GM12878 (cell line): Measurements from ENCODE around the gene SEMA3A. TPM values are rescaled to one million over a fixed set of nuclear protein-coding genes. Genes with fewer than 3 reads are reported as not detected.

Experiments
- ATAC-seq: fragments of 200-7000 bp; cut with Tn5 transposase; 3 replicates; pipeline ENCODE4 v1.9.1; 2020; ENCODE audit warnings: mild to moderate bottlenecking, moderate library complexity
- BruUV-seq: library from RNA; stranded (reverse); fragments of 400-500 nt; replicated peaks from 2 replicates; lab custom pipeline; 2021; lab: Mats Ljungman, UMichigan
- CTCF ChIA-PET: fragments of 300-600 bp; sonication (Branson Sonifier 250); formaldehyde crosslinking; extraction: SDS; loops from one replicate; lab custom pipeline; 2021; ENCODE audit warnings: inconsistent platforms; lab: Yijun Ruan, JAX
- POLR2A ChIA-PET: fragments of 350-600 bp; formaldehyde crosslinking; extraction: SDS; loops from one replicate; lab custom pipeline; 2021; ENCODE audit warnings: inconsistent platforms; lab: Charles Lee
- RAD21 ChIA-PET: fragments of 300-600 bp; sonication (Branson Sonifier 250); formaldehyde crosslinking; loops from one replicate; lab custom pipeline; 2023; ENCODE audit warnings: antibody characterized with exemption; ENCODE audit not compliant: unreplicated experiment; lab: Charles Lee
- SMC1A ChIA-PET: fragments of 300-600 bp; sonication (Branson Sonifier 250); formaldehyde crosslinking; loops from one replicate; lab custom pipeline; 2023; ENCODE audit not compliant: unreplicated experiment, uncharacterized antibody; lab: Charles Lee
- DNase-seq: peaks from one replicate; pipeline ENCODE4 v3.0.0-alpha.2; 2011; ENCODE audit warnings: low read depth, low spot score
- FAIRE-seq: peaks from 3 replicates; lab custom pipeline; 2011; peaks lifted over from hg19 to GRCh38; lab: Jason Lieb, UNC
- H2AFZ ChIP-seq: 2 replicates; pipeline ENCODE4 v1.6.0; 2011; ENCODE audit warnings: low read depth, low read length, control low read depth; ENCODE audit not compliant: control insufficient read depth
- H3K27ac ChIP-seq: 2 replicates; pipeline ENCODE4 v1.5.1; 2011; ENCODE audit warnings: control low read depth; ENCODE audit not compliant: control insufficient read depth, insufficient read depth
- H3K27me3 ChIP-seq, 2 experiments: replicated peaks in 1 of 2; 2 replicates each; pipeline versions ENCODE4 v1.6.0 to v1.6.1; 2011; ENCODE audit warnings: low read length in 1 of 2; ENCODE audit not compliant: control insufficient read depth in 2 of 2, insufficient read depth in 2 of 2
- H3K36me3 ChIP-seq, 2 experiments: 2 replicates each; pipeline ENCODE4 v1.5.1; 2011; ENCODE audit warnings: low read length in 1 of 2; ENCODE audit not compliant: control insufficient read depth in 2 of 2, insufficient read depth in 2 of 2
- H3K4me1 ChIP-seq: 2 replicates; pipeline ENCODE4 v1.6.1; 2011; ENCODE audit warnings: mild to moderate bottlenecking, low read length, moderate library complexity, mixed read lengths; ENCODE audit not compliant: control insufficient read depth, insufficient read depth
- H3K4me2 ChIP-seq: 2 replicates; pipeline ENCODE4 v1.6.0; 2011; ENCODE audit warnings: control low read depth; ENCODE audit not compliant: control insufficient read depth, insufficient read depth
- H3K4me3 ChIP-seq: fragments of 200-600 bp; sonication (generic); 2 replicates; pipeline ENCODE4 v1.5.1; 2016
- H3K79me2 ChIP-seq: 2 replicates; pipeline ENCODE4 v1.6.0; 2011; ENCODE audit warnings: low read length; ENCODE audit not compliant: control insufficient read depth, insufficient read depth
- H3K9ac ChIP-seq: 2 replicates; pipeline ENCODE4 v1.8.0; 2011; ENCODE audit warnings: low read length, control low read depth, mixed read lengths; ENCODE audit not compliant: control insufficient read depth, insufficient read depth
- H3K9me3 ChIP-seq: replicated peaks from 3 replicates; pipeline ENCODE4 v1.5.1; 2011; ENCODE audit warnings: mild to moderate bottlenecking, low read length; ENCODE audit not compliant: control insufficient read depth, insufficient read depth
- H4K20me1 ChIP-seq: 2 replicates; pipeline ENCODE4 v1.6.0; 2011; ENCODE audit not compliant: control insufficient read depth, insufficient read depth
- E2F8 ChIP-seq: fragments of 450-650 bp; IDR thresholded peaks from 2 replicates; pipeline ENCODE4 v1.6.1; 2018; ENCODE audit warnings: mild to moderate bottlenecking, low read depth, moderate library complexity; ENCODE audit not compliant: partially characterized antibody
- GATAD2B ChIP-seq: fragments of 450-650 bp; conservative IDR thresholded peaks from 2 replicates; pipeline ENCODE4 v1.6.1; 2017; ENCODE audit warnings: low read depth, mild to moderate bottlenecking, moderate library complexity
- MYB ChIP-seq: fragments of 150-350 bp; IDR thresholded peaks from 2 replicates; pipeline ENCODE4 v1.6.1; 2014; ENCODE audit warnings: mild to moderate bottlenecking, low read depth, low read length, borderline replicate concordance
- NR2F1 ChIP-seq: fragments of 450-650 bp; conservative IDR thresholded peaks from 2 replicates; pipeline ENCODE4 v1.6.1; 2017; ENCODE audit warnings: mild to moderate bottlenecking
- NRF1 ChIP-seq: conservative IDR thresholded peaks from 2 replicates; pipeline ENCODE4 v1.6.1; 2011; ENCODE audit warnings: mild to moderate bottlenecking, low read depth, low read length, improper control_type of control experiment
- PAX5 ChIP-seq: IDR thresholded peaks from 2 replicates; pipeline ENCODE4 v1.6.1; 2011; ENCODE audit warnings: low read depth, low read length, borderline replicate concordance
- YY1 ChIP-seq: IDR thresholded peaks from 2 replicates; pipeline ENCODE4 v1.6.1; 2011; ENCODE audit warnings: low read depth, mild to moderate bottlenecking, low read length
- ZSCAN29 ChIP-seq: fragments of 450-650 bp; IDR thresholded peaks from 2 replicates; pipeline ENCODE4 v1.6.1; 2017; ENCODE audit warnings: mild to moderate bottlenecking, moderate library complexity
- ZZZ3 ChIP-seq: IDR thresholded peaks from 2 replicates; pipeline ENCODE4 v1.6.1; 2011; ENCODE audit warnings: low read depth; ENCODE audit not compliant: control insufficient read depth, insufficient read length
- WGBS: methylation state at CpG from one replicate; pipeline ENCODE4 v1.1.6; 2016; ENCODE audit warnings: low lambda C conversion rate; ENCODE audit not compliant: insufficient replicate concordance, insufficient coverage; ENCODE audit errors: missing lambda C conversion rate; 5-methylcytosine and 5-hydroxymethylcytosine counted together
- in situ Hi-C: fragments of 300-500 bp; cut with MboI; formaldehyde crosslinking; loops from 9 replicates; pipeline ENCODE4 v1.14.3; 2018; ENCODE audit warnings: mixed read lengths
- intact Hi-C: fragments of 100-400 bp; cut with micrococcal nuclease; formaldehyde crosslinking; loops from one replicate; pipeline ENCODE4 v1.14.2; 2022; ENCODE audit not compliant: unreplicated experiment
- polyA plus RNA-seq, 11 experiments: library from polyadenylated mRNA; depleted of rRNA in 4 of 11; unstranded in 6 of 11; stranded (reverse) in 5 of 11; fragments of >200 nt; fragmentation: Nextera tagmentation in 4 of 11; fragmentation: Illumina TruSeq in 1 of 11; extraction: Ambion mirVana in 4 of 11; extraction: Trizol in 1 of 11; gene quantifications; 1 replicate in 1 of 11; 2 replicates in 10 of 11; pipeline versions ENCODE4 v1.2.1 to v1.2.3, GENCODE V29; 2011 to 2016; ENCODE audit warnings: inconsistent platforms in 2 of 11, missing spikeins in 2 of 11, low read depth in 1 of 11
- total RNA-seq, 4 experiments: library from RNA; depleted of rRNA in 3 of 4; stranded (reverse); fragments of >200 nt in 3 of 4; fragmentation: Illumina TruSeq in 1 of 4; extraction: Trizol in 1 of 4; gene quantifications; 2 replicates each; pipeline versions ENCODE4 v1.2.1 to v1.2.3, GENCODE V29; 2013 to 2021
- TF ChIP-seq, protein P1 (sequence below): fragments of 450-650 bp; formaldehyde crosslinking; IDR thresholded peaks from 2 replicates; pipeline ENCODE4 v1.4.0; 2022; ENCODE audit warnings: mild to moderate bottlenecking, moderate library complexity
- TF ChIP-seq, protein P2 (sequence below): fragments of 450-650 bp; IDR thresholded peaks from 2 replicates; pipeline ENCODE4 v1.6.1; 2017; ENCODE audit warnings: borderline replicate concordance
- TF ChIP-seq, protein P3 (sequence below): fragments of 450-650 bp; IDR thresholded peaks from 2 replicates; pipeline ENCODE4 v1.6.1; 2016; ENCODE audit warnings: mild to moderate bottlenecking, moderate library complexity, borderline replicate concordance

The SEMA3A gene
- total and polyA plus RNA-seq, 10 of the 15 experiments (the other 5 are each of a cell fraction or from before 2014, with no cell fraction given) = 0.01 to 3.3 (median 0.24) TPM

GRCh38 chr7:83937930-83938329 lies 256.7 kb downstream of the SEMA3A start:
- ChIA-PET SMC1A (interaction anchor here (0.7 to 4.4 kb wide), 3 partner anchors 8 to 19 kb away, joined by 3 to 26 read pairs (median 3); no protein-coding TSS in a partner anchor), POLR2A (no interaction called here), CTCF (interaction anchor here (0.8 to 11.9 kb wide), 5 partner anchors 8 to 1086 kb away, joined by 3 to 186 read pairs (median 16); no protein-coding TSS in a partner anchor), RAD21 (interaction anchor here (1.2 to 10.0 kb wide), 4 partner anchors 36 to 1087 kb away, joined by 3 to 79 read pairs (median 4); no protein-coding TSS in a partner anchor)
- FAIRE-seq (no peak), DNase-seq (no peak), ATAC-seq (no peak)
- Histone ChIP-seq H2AFZ (no peak overlapping the region), H3K4me2 (no peak overlapping the region), H4K20me1 (no peaks in the 10 kb centered on the region), H3K36me3 (no peaks in the 10 kb centered on the region), H3K27me3 (no peaks in the 10 kb centered on the region; a peak in 1 of 4 replicates), H3K4me3 (no peak overlapping the region), H3K79me2 (no peaks in the 10 kb centered on the region), H3K9ac (no peak overlapping the region), H3K4me1 (no peaks in the 10 kb centered on the region), H3K9me3 (no peaks in the 10 kb centered on the region), H3K27ac (no peak overlapping the region)
- in situ Hi-C loops = no loop called here
- WGBS = 36% methylated on average over 8 of the region's 8 CpGs
- no TSS peak for BruUV-seq
- intact Hi-C loops = loop anchor here (5.0 kb wide), 2 partner anchors 39 to 531 kb away; no protein-coding TSS in a partner anchor
- TF ChIP-seq MYB (no peak), ZSCAN29 (no peak), YY1 (no peak), NR2F1 (no peak), PAX5 (no peak), ZZZ3 (no peak), E2F8 (no peak), NRF1 (no peak), GATAD2B (no peak)
- TF ChIP-seq, protein P1, sequence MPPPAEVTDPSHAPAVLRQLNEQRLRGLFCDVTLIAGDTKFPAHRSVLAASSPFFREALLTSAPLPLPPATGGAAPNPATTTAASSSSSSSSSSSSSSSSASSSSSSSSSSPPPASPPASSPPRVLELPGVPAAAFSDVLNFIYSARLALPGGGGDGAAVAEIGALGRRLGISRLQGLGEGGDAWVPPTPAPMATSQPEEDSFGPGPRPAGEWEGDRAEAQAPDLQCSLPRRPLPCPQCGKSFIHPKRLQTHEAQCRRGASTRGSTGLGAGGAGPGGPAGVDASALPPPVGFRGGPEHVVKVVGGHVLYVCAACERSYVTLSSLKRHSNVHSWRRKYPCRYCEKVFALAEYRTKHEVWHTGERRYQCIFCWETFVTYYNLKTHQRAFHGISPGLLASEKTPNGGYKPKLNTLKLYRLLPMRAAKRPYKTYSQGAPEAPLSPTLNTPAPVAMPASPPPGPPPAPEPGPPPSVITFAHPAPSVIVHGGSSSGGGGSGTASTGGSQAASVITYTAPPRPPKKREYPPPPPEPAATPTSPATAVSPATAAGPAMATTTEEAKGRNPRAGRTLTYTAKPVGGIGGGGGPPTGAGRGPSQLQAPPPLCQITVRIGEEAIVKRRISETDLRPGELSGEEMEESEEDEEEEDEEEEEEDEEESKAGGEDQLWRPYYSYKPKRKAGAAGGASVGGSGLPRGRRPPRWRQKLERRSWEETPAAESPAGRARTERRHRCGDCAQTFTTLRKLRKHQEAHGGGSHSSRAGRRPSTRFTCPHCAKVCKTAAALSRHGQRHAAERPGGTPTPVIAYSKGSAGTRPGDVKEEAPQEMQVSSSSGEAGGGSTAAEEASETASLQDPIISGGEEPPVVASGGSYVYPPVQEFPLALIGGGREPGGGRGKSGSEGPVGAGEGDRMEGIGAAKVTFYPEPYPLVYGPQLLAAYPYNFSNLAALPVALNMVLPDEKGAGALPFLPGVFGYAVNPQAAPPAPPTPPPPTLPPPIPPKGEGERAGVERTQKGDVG (CRISPR knock-in tag) = no peak
- TF ChIP-seq, protein P2, sequence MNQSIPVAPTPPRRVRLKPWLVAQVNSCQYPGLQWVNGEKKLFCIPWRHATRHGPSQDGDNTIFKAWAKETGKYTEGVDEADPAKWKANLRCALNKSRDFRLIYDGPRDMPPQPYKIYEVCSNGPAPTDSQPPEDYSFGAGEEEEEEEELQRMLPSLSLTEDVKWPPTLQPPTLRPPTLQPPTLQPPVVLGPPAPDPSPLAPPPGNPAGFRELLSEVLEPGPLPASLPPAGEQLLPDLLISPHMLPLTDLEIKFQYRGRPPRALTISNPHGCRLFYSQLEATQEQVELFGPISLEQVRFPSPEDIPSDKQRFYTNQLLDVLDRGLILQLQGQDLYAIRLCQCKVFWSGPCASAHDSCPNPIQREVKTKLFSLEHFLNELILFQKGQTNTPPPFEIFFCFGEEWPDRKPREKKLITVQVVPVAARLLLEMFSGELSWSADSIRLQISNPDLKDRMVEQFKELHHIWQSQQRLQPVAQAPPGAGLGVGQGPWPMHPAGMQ = no peak
- TF ChIP-seq, protein P3, sequence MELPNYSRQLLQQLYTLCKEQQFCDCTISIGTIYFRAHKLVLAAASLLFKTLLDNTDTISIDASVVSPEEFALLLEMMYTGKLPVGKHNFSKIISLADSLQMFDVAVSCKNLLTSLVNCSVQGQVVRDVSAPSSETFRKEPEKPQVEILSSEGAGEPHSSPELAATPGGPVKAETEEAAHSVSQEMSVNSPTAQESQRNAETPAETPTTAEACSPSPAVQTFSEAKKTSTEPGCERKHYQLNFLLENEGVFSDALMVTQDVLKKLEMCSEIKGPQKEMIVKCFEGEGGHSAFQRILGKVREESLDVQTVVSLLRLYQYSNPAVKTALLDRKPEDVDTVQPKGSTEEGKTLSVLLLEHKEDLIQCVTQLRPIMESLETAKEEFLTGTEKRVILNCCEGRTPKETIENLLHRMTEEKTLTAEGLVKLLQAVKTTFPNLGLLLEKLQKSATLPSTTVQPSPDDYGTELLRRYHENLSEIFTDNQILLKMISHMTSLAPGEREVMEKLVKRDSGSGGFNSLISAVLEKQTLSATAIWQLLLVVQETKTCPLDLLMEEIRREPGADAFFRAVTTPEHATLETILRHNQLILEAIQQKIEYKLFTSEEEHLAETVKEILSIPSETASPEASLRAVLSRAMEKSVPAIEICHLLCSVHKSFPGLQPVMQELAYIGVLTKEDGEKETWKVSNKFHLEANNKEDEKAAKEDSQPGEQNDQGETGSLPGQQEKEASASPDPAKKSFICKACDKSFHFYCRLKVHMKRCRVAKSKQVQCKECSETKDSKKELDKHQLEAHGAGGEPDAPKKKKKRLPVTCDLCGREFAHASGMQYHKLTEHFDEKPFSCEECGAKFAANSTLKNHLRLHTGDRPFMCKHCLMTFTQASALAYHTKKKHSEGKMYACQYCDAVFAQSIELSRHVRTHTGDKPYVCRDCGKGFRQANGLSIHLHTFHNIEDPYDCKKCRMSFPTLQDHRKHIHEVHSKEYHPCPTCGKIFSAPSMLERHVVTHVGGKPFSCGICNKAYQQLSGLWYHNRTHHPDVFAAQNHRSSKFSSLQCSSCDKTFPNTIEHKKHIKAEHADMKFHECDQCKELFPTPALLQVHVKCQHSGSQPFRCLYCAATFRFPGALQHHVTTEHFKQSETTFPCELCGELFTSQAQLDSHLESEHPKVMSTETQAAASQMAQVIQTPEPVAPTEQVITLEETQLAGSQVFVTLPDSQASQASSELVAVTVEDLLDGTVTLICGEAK = no peak
